NCI-H1417 (cell line): Measurements from ENCODE around the gene ERBB4.

Source experiments
- DNase-seq, 3 experiments: peaks; one replicate each; lab custom pipeline; 2025; lab: John Stamatoyannopoulos, UW

ERBB4 gene

DNA sequence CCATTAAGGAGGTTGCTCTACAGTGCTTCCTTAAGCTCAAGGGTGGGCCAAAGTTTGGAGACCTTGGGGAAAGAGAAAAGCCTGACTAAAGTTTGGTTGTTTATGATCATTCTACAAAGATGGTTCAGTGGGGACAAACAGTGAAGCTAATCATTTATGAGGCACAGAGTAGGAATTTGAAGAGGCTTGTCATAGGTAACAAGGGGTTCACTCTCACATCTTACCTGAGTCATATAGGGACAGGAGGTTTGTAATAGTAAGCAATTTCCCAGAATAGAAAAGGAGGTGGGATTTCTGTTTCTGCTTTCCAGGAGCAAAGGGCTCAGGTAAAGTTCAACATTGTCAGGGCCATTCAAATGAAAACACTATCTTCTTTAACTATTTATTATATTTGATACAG, 1194.3 kb downstream of the ERBB4 start:
- DNase-seq = no peak

GRCh38 chr2:211333377-211333776, 1205.2 kb downstream of the ERBB4 start:
- no peak for DNase-seq

GRCh38 chr2:211331736-211332135, 1206.9 kb downstream of the ERBB4 start:
- peak in 1 of 3 experiments; percentile 3 for DNase-seq

DNA sequence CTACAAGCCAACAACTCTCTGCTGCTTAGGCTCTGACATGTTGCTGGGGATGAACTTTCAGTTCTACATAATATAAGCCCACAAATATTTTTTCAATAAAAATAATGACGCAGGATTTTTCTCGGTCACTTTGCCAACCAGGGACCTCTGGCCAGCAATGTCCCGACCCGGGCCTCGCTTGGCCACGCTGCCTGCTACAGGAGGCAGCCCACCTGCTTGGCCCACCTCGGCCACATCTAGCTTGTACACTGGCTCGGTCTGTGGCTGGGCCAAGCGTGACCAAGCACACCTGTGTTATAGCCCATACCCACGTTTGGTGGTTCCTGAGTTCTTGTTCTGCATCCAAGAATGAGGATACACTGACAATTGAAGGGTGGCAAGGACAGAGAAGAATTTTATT, 1208.7 kb downstream of the ERBB4 start:
- DNase-seq = no peak

- no peak for DNase-seq
Observed at GRCh38 chr2:211329421-211329820, 1209.2 kb downstream of the ERBB4 start.

- DNase-seq = no peak
Observed at GRCh38 chr2:211328126-211328525, 1210.5 kb downstream of the ERBB4 start.
